ENCODE data around the gene CDRT15L2.
"Not testable (repeated sequence)": the region's sequence is repeated elsewhere in the genome, so short reads cannot be mapped to it uniquely, and the experiment has no call there.

The CDRT15L2 gene

GRCh38 chr17:20579424-20579823, at the start of gene CDRT15L2:
TSS of gene CDRT15L2 (plus strand) at chr17:20579724. CDS start at chr17:20579744, 20 bp downstream.
- DNase-seq (ENCODE audit: low read depth, low spot score); H3K4me1 ChIP-seq (ENCODE audit: control insufficient read depth, insufficient read depth, low read length); H3K9me3 ChIP-seq (ENCODE audit: control insufficient read depth, insufficient read depth, low read length); H3K4me3 ChIP-seq (ENCODE audit: low read length); H3K36me3 ChIP-seq (ENCODE audit: control insufficient read depth, insufficient read depth, low read length); H3K27me3 ChIP-seq (ENCODE audit: control insufficient read depth, insufficient read depth, low read length); H3K27ac ChIP-seq (ENCODE audit: low read length): not testable (repeated sequence)
- no CpG with 5 or more reads among the region's 12 CpGs for WGBS (ENCODE audit: insufficient coverage, insufficient read length)

- H3K36me3 ChIP-seq (ENCODE audit: control insufficient read depth, insufficient read depth, low read length); H3K4me1 ChIP-seq (ENCODE audit: control insufficient read depth, insufficient read depth, low read length); H3K9me3 ChIP-seq (ENCODE audit: control insufficient read depth, insufficient read depth, low read length); H3K4me3 ChIP-seq (ENCODE audit: low read length); H3K27me3 ChIP-seq (ENCODE audit: control insufficient read depth, insufficient read depth, low read length); DNase-seq (ENCODE audit: low read depth, low spot score); H3K27ac ChIP-seq (ENCODE audit: low read length): not testable (repeated sequence)
- no CpG with 5 or more reads among the region's 6 CpGs for WGBS (ENCODE audit: insufficient coverage, insufficient read length)
These were observed 49.4 kb upstream of the CDRT15L2 start for GRCh38 chr17:20530104-20530503.

- WGBS (ENCODE audit: insufficient coverage, insufficient read length), result no CpG with 5 or more reads among the region's 31 CpGs
- peak overlapping the region; percentile 50; the same call in 1 of the 2 replicates for H3K4me3 ChIP-seq (ENCODE audit: low read length)
- not testable (repeated sequence) for DNase-seq (ENCODE audit: low read depth, low spot score); H3K27me3 ChIP-seq (ENCODE audit: control insufficient read depth, insufficient read depth, low read length); H3K4me1 ChIP-seq (ENCODE audit: control insufficient read depth, insufficient read depth, low read length); H3K9me3 ChIP-seq (ENCODE audit: control insufficient read depth, insufficient read depth, low read length); H3K27ac ChIP-seq (ENCODE audit: low read length); H3K36me3 ChIP-seq (ENCODE audit: control insufficient read depth, insufficient read depth, low read length)
These were observed 46.9 kb upstream of the CDRT15L2 start for GRCh38 chr17:20532544-20533090.

DNA sequence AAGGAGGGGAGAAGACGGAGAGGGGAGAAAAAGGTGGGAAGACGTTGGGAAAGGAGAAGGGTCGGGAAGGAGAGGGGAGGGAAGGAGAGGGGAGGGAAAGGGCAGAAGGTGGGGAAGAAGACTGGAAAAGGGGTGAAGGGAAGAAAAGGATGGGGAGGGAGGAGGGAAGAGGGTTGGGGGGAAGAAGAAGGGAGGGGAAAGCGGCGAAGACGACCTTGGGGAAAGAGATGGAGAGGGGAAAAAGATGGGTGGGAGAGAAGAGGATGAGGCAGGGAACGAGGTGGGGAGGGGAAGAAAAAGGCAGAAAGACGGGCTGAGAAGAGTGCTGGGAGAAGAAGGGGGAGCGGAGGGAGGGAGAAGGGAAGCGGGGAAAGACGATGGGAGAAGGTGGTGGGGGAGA, 46.3 kb upstream of the CDRT15L2 start:
- not testable (repeated sequence) for DNase-seq (ENCODE audit: low read depth, low spot score); H3K36me3 ChIP-seq (ENCODE audit: control insufficient read depth, insufficient read depth, low read length); H3K9me3 ChIP-seq (ENCODE audit: control insufficient read depth, insufficient read depth, low read length); H3K27ac ChIP-seq (ENCODE audit: low read length); H3K27me3 ChIP-seq (ENCODE audit: control insufficient read depth, insufficient read depth, low read length); H3K4me1 ChIP-seq (ENCODE audit: control insufficient read depth, insufficient read depth, low read length)
- WGBS (ENCODE audit: insufficient coverage, insufficient read length), result no CpG with 5 or more reads among the region's 11 CpGs
- H3K4me3 ChIP-seq (ENCODE audit: low read length), result peak overlapping the region; percentile 35; the same call in 1 of the 2 replicates

DNA sequence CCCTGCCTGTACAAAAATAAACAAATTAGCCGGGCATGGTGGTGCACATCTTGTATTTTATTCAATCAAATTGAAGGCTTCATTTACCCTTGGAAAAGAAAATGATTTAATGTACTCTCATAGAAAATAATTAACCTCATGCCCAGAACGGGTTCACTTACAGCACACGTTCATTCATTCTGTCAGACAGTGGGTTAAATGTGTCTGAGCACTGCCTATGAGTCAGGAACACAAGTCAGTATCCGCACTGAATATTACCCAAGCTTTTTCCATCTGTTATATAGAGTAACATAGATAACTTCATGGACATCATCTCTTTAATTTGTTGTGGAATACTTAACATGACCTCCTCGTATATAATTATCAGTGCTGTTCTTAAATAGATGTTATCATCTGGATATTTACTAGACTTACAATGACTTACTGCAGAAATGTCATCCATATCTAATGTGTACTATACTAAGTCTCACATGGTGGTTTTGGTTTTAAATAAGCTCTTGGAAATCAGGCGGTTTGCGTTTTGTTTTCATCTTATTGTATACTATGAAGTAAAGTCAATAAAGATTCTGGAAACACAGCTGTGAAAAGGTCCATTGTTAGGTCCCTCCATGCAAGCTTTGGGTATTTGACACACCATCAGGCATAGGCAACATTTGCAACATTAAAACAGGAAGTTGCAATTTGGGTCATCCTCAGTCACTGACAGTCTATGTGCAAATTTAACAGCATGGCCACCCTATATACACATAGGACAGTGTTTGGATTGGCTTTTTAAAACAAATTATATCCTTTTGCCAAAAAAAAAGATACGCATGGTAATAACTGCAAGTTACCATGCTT, 44.6 kb upstream of the CDRT15L2 start:
- not testable (repeated sequence) for H3K27me3 ChIP-seq (ENCODE audit: control insufficient read depth, insufficient read depth, low read length); H3K27ac ChIP-seq (ENCODE audit: low read length); H3K36me3 ChIP-seq (ENCODE audit: control insufficient read depth, insufficient read depth, low read length); H3K4me3 ChIP-seq (ENCODE audit: low read length); H3K4me1 ChIP-seq (ENCODE audit: control insufficient read depth, insufficient read depth, low read length); H3K9me3 ChIP-seq (ENCODE audit: control insufficient read depth, insufficient read depth, low read length); DNase-seq (ENCODE audit: low read depth, low spot score)
- WGBS (ENCODE audit: insufficient coverage, insufficient read length), result no CpG with 5 or more reads among the region's 8 CpGs

GRCh38 chr17:20540414-20540813, 39.1 kb upstream of the CDRT15L2 start:
- H3K27ac ChIP-seq (ENCODE audit: low read length); H3K27me3 ChIP-seq (ENCODE audit: control insufficient read depth, insufficient read depth, low read length); H3K9me3 ChIP-seq (ENCODE audit: control insufficient read depth, insufficient read depth, low read length); H3K36me3 ChIP-seq (ENCODE audit: control insufficient read depth, insufficient read depth, low read length); H3K4me3 ChIP-seq (ENCODE audit: low read length); H3K4me1 ChIP-seq (ENCODE audit: control insufficient read depth, insufficient read depth, low read length); DNase-seq (ENCODE audit: low read depth, low spot score): not testable (repeated sequence)
- WGBS (ENCODE audit: insufficient coverage, insufficient read length), result no CpG with 5 or more reads among the region's 5 CpGs

DNA sequence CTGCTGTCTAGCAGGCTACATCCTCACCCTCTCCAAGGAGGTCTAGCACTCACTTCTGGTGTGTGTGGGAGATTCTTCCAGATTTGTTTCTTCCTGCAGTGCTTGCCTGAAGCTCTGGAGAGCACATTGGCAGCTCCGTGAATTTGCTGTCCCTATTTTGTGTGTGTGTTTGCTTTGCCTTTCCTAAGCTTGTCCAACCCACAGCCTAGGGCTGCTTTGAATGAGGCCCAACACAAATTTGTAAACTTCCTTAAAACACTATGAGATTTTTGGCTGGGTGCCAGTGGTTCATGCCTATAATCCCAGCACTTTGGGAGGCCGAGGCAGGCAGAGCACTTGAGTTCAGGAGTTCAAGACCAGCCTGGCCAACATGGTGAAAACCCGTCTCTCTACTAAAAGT, 38.7 kb upstream of the CDRT15L2 start:
- H3K27me3 ChIP-seq (ENCODE audit: control insufficient read depth, insufficient read depth, low read length); H3K9me3 ChIP-seq (ENCODE audit: control insufficient read depth, insufficient read depth, low read length); H3K36me3 ChIP-seq (ENCODE audit: control insufficient read depth, insufficient read depth, low read length); H3K4me3 ChIP-seq (ENCODE audit: low read length); H3K4me1 ChIP-seq (ENCODE audit: control insufficient read depth, insufficient read depth, low read length); DNase-seq (ENCODE audit: low read depth, low spot score); H3K27ac ChIP-seq (ENCODE audit: low read length): not testable (repeated sequence)
- WGBS (ENCODE audit: insufficient coverage, insufficient read length), result no CpG with 5 or more reads among the region's 3 CpGs

- no CpG with 5 or more reads among the region's 7 CpGs for WGBS (ENCODE audit: insufficient coverage, insufficient read length)
These were observed 37.5 kb upstream of the CDRT15L2 start for GRCh38 chr17:20541853-20542546.

GRCh38 chr17:20547923-20548322, 31.6 kb upstream of the CDRT15L2 start:
- not testable (repeated sequence) for H3K27ac ChIP-seq (ENCODE audit: low read length); H3K4me3 ChIP-seq (ENCODE audit: low read length); H3K9me3 ChIP-seq (ENCODE audit: control insufficient read depth, insufficient read depth, low read length); H3K36me3 ChIP-seq (ENCODE audit: control insufficient read depth, insufficient read depth, low read length); DNase-seq (ENCODE audit: low read depth, low spot score); H3K27me3 ChIP-seq (ENCODE audit: control insufficient read depth, insufficient read depth, low read length); H3K4me1 ChIP-seq (ENCODE audit: control insufficient read depth, insufficient read depth, low read length)
- WGBS (ENCODE audit: insufficient coverage, insufficient read length), result no CpG with 5 or more reads among the region's 5 CpGs

More at GRCh38 chr17:20541853-20542546, 37.5 kb upstream of the CDRT15L2 start:
- H3K27me3 ChIP-seq (ENCODE audit: control insufficient read depth, insufficient read depth, low read length); H3K4me1 ChIP-seq (ENCODE audit: control insufficient read depth, insufficient read depth, low read length); H3K36me3 ChIP-seq (ENCODE audit: control insufficient read depth, insufficient read depth, low read length); DNase-seq (ENCODE audit: low read depth, low spot score); H3K27ac ChIP-seq (ENCODE audit: low read length); H3K4me3 ChIP-seq (ENCODE audit: low read length); H3K9me3 ChIP-seq (ENCODE audit: control insufficient read depth, insufficient read depth, low read length): not testable (repeated sequence)

DNA sequence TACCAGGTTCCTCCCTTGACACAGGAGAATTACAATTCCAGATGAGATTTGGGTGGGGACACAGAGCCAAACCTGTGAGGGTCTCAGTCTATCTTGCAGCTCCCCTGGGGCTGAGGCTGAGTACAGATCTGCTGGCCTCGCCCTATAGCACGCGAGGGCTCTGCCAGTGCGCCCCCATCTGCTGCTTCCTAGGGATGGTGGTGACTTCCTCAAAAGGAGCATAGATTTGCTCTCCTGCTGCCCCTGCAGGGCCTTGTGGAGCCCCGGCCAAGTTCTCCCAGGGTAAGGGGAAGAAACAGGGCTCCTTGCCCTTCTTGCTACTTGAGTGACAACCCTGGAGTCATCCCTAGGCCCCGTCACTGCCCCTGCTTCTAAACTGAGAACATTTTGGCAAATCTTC, 26.6 kb upstream of the CDRT15L2 start:
- no CpG with 5 or more reads among the region's 6 CpGs for WGBS (ENCODE audit: insufficient coverage, insufficient read length)
- H3K4me1 ChIP-seq (ENCODE audit: control insufficient read depth, insufficient read depth, low read length); H3K9me3 ChIP-seq (ENCODE audit: control insufficient read depth, insufficient read depth, low read length); H3K27me3 ChIP-seq (ENCODE audit: control insufficient read depth, insufficient read depth, low read length); H3K36me3 ChIP-seq (ENCODE audit: control insufficient read depth, insufficient read depth, low read length); DNase-seq (ENCODE audit: low read depth, low spot score); H3K4me3 ChIP-seq (ENCODE audit: low read length); H3K27ac ChIP-seq (ENCODE audit: low read length): not testable (repeated sequence)
